ENCODE data around the gene IGF1R.
"Not testable (repeated sequence)": the region's sequence is repeated elsewhere in the genome, so short reads cannot be mapped to it uniquely, and the experiment has no call there.

- not testable (repeated sequence) for TF ChIP-seq CTCF, POLR2A (IDR thresholded peaks at IDR 0.05)
Observed at GRCh38 chr15:98965134-98965491, 316.8 kb downstream of the IGF1R start.
